Endothelial cell (in vitro differentiated cells): Measurements from ENCODE around the gene RPA3. TPM values are rescaled to one million over a fixed set of nuclear protein-coding genes. Genes with fewer than 3 reads are reported as not detected.

Source experiments
- DNase-seq: peaks from one replicate; pipeline ENCODE4 v3.0.0; 2021; ENCODE audit warnings: low spot score
- H3K27ac Mint-ChIP-seq: one replicate; pipeline ENCODE4 v1.8.0; 2021; ENCODE audit warnings: mixed read lengths, inconsistent platforms; ENCODE audit not compliant: unreplicated experiment
- H3K27me3 Mint-ChIP-seq: one replicate; pipeline ENCODE4 v1.8.0; 2021; ENCODE audit warnings: mild to moderate bottlenecking, moderate library complexity, mixed read lengths, inconsistent platforms; ENCODE audit not compliant: unreplicated experiment
- H3K36me3 Mint-ChIP-seq: one replicate; pipeline ENCODE4 v1.8.0; 2021; ENCODE audit warnings: mild to moderate bottlenecking, low read depth, mixed read lengths, inconsistent platforms; ENCODE audit not compliant: unreplicated experiment
- H3K4me1 Mint-ChIP-seq: one replicate; pipeline ENCODE4 v1.8.0; 2021; ENCODE audit warnings: mild to moderate bottlenecking, mixed read lengths, inconsistent platforms; ENCODE audit not compliant: unreplicated experiment
- H3K4me3 Mint-ChIP-seq: one replicate; pipeline ENCODE4 v1.8.0; 2021; ENCODE audit warnings: mild to moderate bottlenecking, mixed read lengths, inconsistent platforms; ENCODE audit not compliant: unreplicated experiment
- H3K9me3 Mint-ChIP-seq: one replicate; pipeline ENCODE4 v1.8.0; 2021; ENCODE audit warnings: mixed read lengths, inconsistent platforms; ENCODE audit not compliant: unreplicated experiment
- CTCF ChIP-seq: fragments of 200-600 bp; sonication (generic); IDR thresholded peaks from one replicate; pipeline ENCODE4 v1.5.0; 2021; ENCODE audit warnings: antibody characterized with exemption; ENCODE audit not compliant: unreplicated experiment
- total RNA-seq: library from RNA; stranded (reverse); fragmentation: NEBNext Ultra II Directional; extraction: Animal tissue kit (Norgen Biotek cat#: 25700); gene quantifications from one replicate; pipeline ENCODE4 v1.2.1, GENCODE V29; 2021; ENCODE audit not compliant: unreplicated experiment

RPA3 gene
- total RNA-seq, 1 donor from 2014 or later: 23.6 TPM

- DNase-seq: no peak
- no peak for TF ChIP-seq CTCF
- no peaks in the 10 kb centered on the region for H3K9me3 Mint-ChIP-seq
- peaks cover 6% of the 10 kb centered on the region for H3K27me3 Mint-ChIP-seq
- H3K27ac Mint-ChIP-seq: no peak overlapping the region
- H3K4me3 Mint-ChIP-seq: no peak overlapping the region
- H3K4me1 Mint-ChIP-seq: no peaks in the 10 kb centered on the region
- no peaks in the 10 kb centered on the region for H3K36me3 Mint-ChIP-seq
These were observed 1.8 kb upstream of the RPA3 start for GRCh38 chr7:7720193-7720592.

- no peak for DNase-seq
- Mint-ChIP-seq H3K36me3 (no peaks in the 10 kb centered on the region), H3K27me3 (peaks cover 6% of the 10 kb centered on the region), H3K4me1 (no peaks in the 10 kb centered on the region), H3K9me3 (no peaks in the 10 kb centered on the region), H3K27ac (no peak overlapping the region), H3K4me3 (no peak overlapping the region)
- TF ChIP-seq CTCF: no peak
These were observed 829 bp upstream of the RPA3 start for GRCh38 chr7:7719236-7719635.

- TF ChIP-seq CTCF: no peak
- Mint-ChIP-seq H3K9me3 (no peaks in the 10 kb centered on the region), H3K27me3 (peaks cover 4% of the 10 kb centered on the region), H3K36me3 (no peaks in the 10 kb centered on the region), H3K4me3 (no peak overlapping the region), H3K27ac (no peak overlapping the region), H3K4me1 (peaks cover 4% of the 10 kb centered on the region)
- DNase-seq: no peak
These were observed 4.7 kb downstream of the RPA3 start for GRCh38 chr7:7713730-7714129.

- no peak for DNase-seq
- no peak for TF ChIP-seq CTCF
- H3K4me3 Mint-ChIP-seq: no peak overlapping the region
- no peak overlapping the region for H3K27ac Mint-ChIP-seq
- no peaks in the 10 kb centered on the region for H3K9me3 Mint-ChIP-seq
- H3K27me3 Mint-ChIP-seq: peaks cover 2% of the 10 kb centered on the region
- peaks cover 10% of the 10 kb centered on the region for H3K4me1 Mint-ChIP-seq
- H3K36me3 Mint-ChIP-seq: no peaks in the 10 kb centered on the region
These were observed 7.9 kb downstream of the RPA3 start for GRCh38 chr7:7710469-7710868.

GRCh38 chr7:7709291-7709690, 9.1 kb downstream of the RPA3 start:
- TF ChIP-seq CTCF: no peak
- H3K4me3 Mint-ChIP-seq: no peak overlapping the region
- H3K27me3 Mint-ChIP-seq: peaks cover 2% of the 10 kb centered on the region
- H3K27ac Mint-ChIP-seq: no peak overlapping the region
- no peak for DNase-seq
- peaks cover 10% of the 10 kb centered on the region for H3K4me1 Mint-ChIP-seq
- H3K9me3 Mint-ChIP-seq: no peaks in the 10 kb centered on the region
- no peaks in the 10 kb centered on the region for H3K36me3 Mint-ChIP-seq
